K562 (cell line): ENCODE measurements around the gene ACYP2. TPM values are rescaled to one million over a fixed set of nuclear protein-coding genes. Genes with fewer than 3 reads are reported as not detected.

Experiments used
- ATAC-seq: fragments of 200-7000 bp; cut with Tn5 transposase; 3 replicates; pipeline ENCODE4 v1.9.1; 2020; ENCODE audit warnings: moderate library complexity
- BruUV-seq: library from RNA; stranded (reverse); fragments of 400-500 nt; replicated peaks from 2 replicates; lab custom pipeline; 2021; lab: Mats Ljungman, UMichigan
- CTCF ChIA-PET: fragments of 300-600 bp; formaldehyde crosslinking; extraction: SDS; loops from one replicate; lab custom pipeline; 2021; ENCODE audit warnings: low intra/inter-chr PET ratio; lab: Yijun Ruan, JAX
- POLR2A ChIA-PET: fragments of 300-600, 350-650 bp; sonication (Branson Sonifier 250); formaldehyde crosslinking; extraction: SDS; loops from one replicate; lab custom pipeline; 2021; ENCODE audit warnings: antibody characterized with exemption, inconsistent platforms; lab: Yijun Ruan, JAX
- DNase-seq, 4 experiments: peaks; one replicate each; pipeline versions ENCODE4 v3.0.0 to v3.0.0-alpha.2; 2011 to 2018; ENCODE audit warnings: low spot score in 3 of 4, mixed read lengths in 3 of 4; ENCODE audit errors: extremely low read depth in 1 of 4
- FAIRE-seq: peaks from 2 replicates; lab custom pipeline; 2011; peaks lifted over from hg19 to GRCh38; lab: Jason Lieb, UNC
- H2AFZ ChIP-seq: 2 replicates; pipeline ENCODE4 v1.6.0; 2011; ENCODE audit warnings: low read depth, low read length, control low read depth, inconsistent platforms
- H3K27ac ChIP-seq: fragments of 200-600 bp; 3 replicates; pipeline ENCODE4 v1.8.0; 2011; ENCODE audit warnings: low read depth, mild to moderate bottlenecking, control low read depth, inconsistent platforms, low read length, moderate library complexity, mixed read lengths; ENCODE audit errors: extremely low read depth
- H3K27me3 ChIP-seq, 2 experiments: fragments of 300-600 bp in 1 of 2; 2 replicates in 1 of 2; 3 replicates in 1 of 2; pipeline versions ENCODE4 v1.6.0 to v1.8.0; 2011; ENCODE audit warnings: inconsistent platforms in 2 of 2, low read length in 2 of 2, mild to moderate bottlenecking in 1 of 2, mixed read lengths in 1 of 2, moderate library complexity in 1 of 2; ENCODE audit not compliant: control insufficient read depth in 2 of 2, insufficient read depth in 2 of 2
- H3K36me3 ChIP-seq: fragments of 300-600 bp; 3 replicates; pipeline ENCODE4 v1.8.0; 2011; ENCODE audit warnings: mild to moderate bottlenecking, low read length, inconsistent platforms; ENCODE audit not compliant: control insufficient read depth, insufficient read depth
- H3K4me1 ChIP-seq, 2 experiments: fragments of 200-600 bp in 1 of 2; replicated peaks in 1 of 2; 2 replicates in 1 of 2; 3 replicates in 1 of 2; pipeline versions ENCODE4 v1.5.1 to v1.8.0; 2011; ENCODE audit warnings: inconsistent platforms in 2 of 2, low read length in 2 of 2, mild to moderate bottlenecking in 1 of 2, mixed read lengths in 1 of 2, moderate library complexity in 1 of 2; ENCODE audit not compliant: control insufficient read depth in 2 of 2, insufficient read depth in 2 of 2
- H3K4me2 ChIP-seq: 2 replicates; pipeline ENCODE4 v1.6.1; 2011; ENCODE audit warnings: low read length, control low read depth, inconsistent platforms, mixed read lengths; ENCODE audit not compliant: insufficient read depth
- H3K4me3 ChIP-seq: fragments of 200-600 bp; sonication (generic), shearing (Covaris generic); 2 replicates; pipeline ENCODE4 v1.5.1; 2016; ENCODE audit warnings: control low read depth, inconsistent platforms
- H3K79me2 ChIP-seq: fragments of 200-600 bp; 3 replicates; pipeline ENCODE4 v1.8.0; 2011; ENCODE audit warnings: low read length, inconsistent platforms; ENCODE audit not compliant: control insufficient read depth, insufficient read depth
- H3K9ac ChIP-seq, 2 experiments: 2 replicates each; pipeline versions ENCODE4 v1.6.0 to v1.6.1; 2011; ENCODE audit warnings: low read depth in 2 of 2, low read length in 2 of 2, control low read depth in 1 of 2, inconsistent platforms in 1 of 2, mild to moderate bottlenecking in 1 of 2, mixed read lengths in 1 of 2; ENCODE audit not compliant: insufficient read depth in 1 of 2
- H3K9me1 ChIP-seq: one replicate; pipeline ENCODE4 v1.6.0; 2011; ENCODE audit warnings: inconsistent platforms, mild to moderate bottlenecking, low read length, moderate library complexity; ENCODE audit not compliant: control insufficient read depth, insufficient read depth
- H3K9me3 ChIP-seq: replicated peaks from 2 replicates; pipeline ENCODE4 v1.5.1; 2011; ENCODE audit warnings: low read depth, low read length, inconsistent platforms; ENCODE audit not compliant: control insufficient read depth, insufficient read depth
- H4K20me1 ChIP-seq: replicated peaks from 2 replicates; pipeline ENCODE4 v1.6.1; 2011; ENCODE audit warnings: low read length, inconsistent platforms, mixed read lengths; ENCODE audit not compliant: control insufficient read depth, insufficient read depth
- DEAF1 ChIP-seq: fragments of 450-650 bp; formaldehyde crosslinking; IDR thresholded peaks from 2 replicates; pipeline ENCODE4 v1.4.0; 2020; ENCODE audit warnings: mild to moderate bottlenecking, moderate library complexity
- EHMT2 ChIP-seq: fragments of 450-650 bp; IDR thresholded peaks from 2 replicates; pipeline ENCODE4 v1.6.1; 2018; ENCODE audit warnings: antibody characterized with exemption
- ELF4 ChIP-seq: fragments of 450-650 bp; formaldehyde crosslinking; IDR thresholded peaks from 2 replicates; pipeline ENCODE4 v1.4.0; 2022; ENCODE audit warnings: missing genetic modification characterization
- ETS2 ChIP-seq: IDR thresholded peaks from 2 replicates; pipeline ENCODE4 v1.6.1; 2016; ENCODE audit warnings: borderline replicate concordance, missing genetic modification characterization, mild to moderate bottlenecking, moderate library complexity, missing compliant biosample characterization; ENCODE audit not compliant: poor library complexity, severe bottlenecking
- FOXA1 ChIP-seq: fragments of 450-650 bp; IDR thresholded peaks from 2 replicates; pipeline ENCODE4 v1.6.1; 2016; ENCODE audit warnings: mild to moderate bottlenecking, borderline replicate concordance
- HIVEP1 ChIP-seq: fragments of 250-450 bp; sonication (Bioruptor Pico); IDR thresholded peaks from 2 replicates; pipeline ENCODE4 v1.4.0; 2020; ENCODE audit warnings: mild to moderate bottlenecking
- KLF6 ChIP-seq: fragments of 250-450 bp; sonication (Bioruptor Pico); IDR thresholded peaks from 2 replicates; pipeline ENCODE4 v1.4.0; 2020; ENCODE audit warnings: mild to moderate bottlenecking, moderate library complexity, borderline replicate concordance
- NR2C2 ChIP-seq, 2 experiments: fragments of 200-800 bp in 1 of 2; sonication (Bioruptor generic) in 1 of 2; sonication (generic) in 1 of 2; formaldehyde crosslinking in 1 of 2; IDR thresholded peaks; 2 replicates each; pipeline versions ENCODE4 v1.6.1 to v1.8.0; 2016 to 2022; ENCODE audit warnings: mild to moderate bottlenecking in 1 of 2, missing compliant biosample characterization in 1 of 2, missing genetic modification characterization in 1 of 2, missing genetic modification reagents in 1 of 2
- RAD21 ChIP-seq, 2 experiments: fragments of 250-450 bp in 1 of 2; fragments of 450-650 bp in 1 of 2; sonication (Bioruptor Pico) in 1 of 2; formaldehyde crosslinking in 1 of 2; IDR thresholded peaks in 1 of 2; conservative IDR thresholded peaks in 1 of 2; 2 replicates each; pipeline versions ENCODE4 v1.4.0 to v1.8.0; 2020 to 2022; ENCODE audit warnings: mild to moderate bottlenecking in 2 of 2, moderate library complexity in 1 of 2
- SNIP1 ChIP-seq: fragments of 450-650 bp; IDR thresholded peaks from 2 replicates; pipeline ENCODE4 v1.7.1; 2017; ENCODE audit warnings: low read depth, mild to moderate bottlenecking
- TAF15 ChIP-seq: fragments of 200-400 bp; formaldehyde crosslinking; IDR thresholded peaks from 2 replicates; pipeline ENCODE4 v1.6.1; 2017; ENCODE audit warnings: mild to moderate bottlenecking, low read depth, low read length, moderate library complexity
- TCF7 ChIP-seq: sonication (generic); IDR thresholded peaks from 2 replicates; pipeline ENCODE4 v1.6.1; 2016; ENCODE audit warnings: antibody characterized with exemption, borderline replicate concordance
- TFE3 ChIP-seq: fragments of 450-650 bp; formaldehyde crosslinking; IDR thresholded peaks from 2 replicates; pipeline ENCODE4 v1.4.0; 2020; ENCODE audit warnings: mild to moderate bottlenecking, mixed read lengths
- XRCC4 ChIP-seq: IDR thresholded peaks from one replicate; pipeline ENCODE4 v1.6.1; 2011; ENCODE audit not compliant: insufficient read depth, insufficient read length; ENCODE audit errors: extremely low read depth
- ZBTB7A ChIP-seq: IDR thresholded peaks from 2 replicates; pipeline ENCODE4 v1.6.1; 2011; ENCODE audit warnings: low read depth, mild to moderate bottlenecking, low read length, moderate library complexity, borderline replicate concordance; ENCODE audit not compliant: control insufficient read depth
- ZNF197 ChIP-seq: fragments of 200-800 bp; sonication (Bioruptor generic); IDR thresholded peaks from 2 replicates; pipeline ENCODE4 v1.6.1; 2016; ENCODE audit warnings: low read depth, missing genetic modification characterization, missing compliant biosample characterization
- WGBS: fragments of 100-300 bp; shearing (Covaris generic); methylation state at CpG from one replicate; pipeline ENCODE4 v1.1.6; 2016; ENCODE audit warnings: low coverage, mixed read lengths; ENCODE audit not compliant: insufficient coverage; ENCODE audit errors: missing lambda C conversion rate; 5-methylcytosine and 5-hydroxymethylcytosine counted together
- in situ Hi-C: fragments of 300-500 bp; cut with MboI; formaldehyde crosslinking; loops from 4 replicates; pipeline ENCODE4 v1.15.0; 2018; ENCODE audit warnings: inconsistent platforms, mixed read lengths
- intact Hi-C: fragments of 100-400 bp; cut with micrococcal nuclease; formaldehyde crosslinking; loops from 2 replicates; pipeline ENCODE4 v1.14.2; 2022
- polyA plus RNA-seq, 8 experiments: library from polyadenylated mRNA; depleted of rRNA in 4 of 8; stranded (reverse) in 5 of 8; unstranded in 3 of 8; fragments of >200 nt; fragmentation: Nextera tagmentation in 2 of 8; fragmentation: Illumina TruSeq in 1 of 8; extraction: Ambion mirVana in 2 of 8; extraction: Trizol in 1 of 8; gene quantifications; 2 replicates each; pipeline versions ENCODE4 v1.2.1 to v1.2.3, GENCODE V29; 2011 to 2014; ENCODE audit warnings: inconsistent platforms in 1 of 8, missing spikeins in 1 of 8
- total RNA-seq, 7 experiments: library from RNA; depleted of rRNA in 6 of 7; stranded (reverse); fragments of >200 nt in 6 of 7; fragmentation: Illumina TruSeq in 2 of 7; extraction: Trizol in 2 of 7; gene quantifications; 2 replicates each; pipeline versions ENCODE4 v1.2.1 to v1.2.3, GENCODE V29; 2011 to 2021; ENCODE audit warnings: low replicate concordance in 1 of 7
- TF ChIP-seq, protein P1 (sequence below): fragments of 450-650 bp; IDR thresholded peaks from 2 replicates; pipeline ENCODE4 v1.6.1; 2016; ENCODE audit warnings: missing biosample characterization, missing genetic modification characterization

ACYP2 gene
- total and polyA plus RNA-seq, 9 of the 15 experiments (the other 6 are each of a cell fraction or from before 2014, with no cell fraction given), result 1.0 to 4.1 (median 2.0) TPM

DNA sequence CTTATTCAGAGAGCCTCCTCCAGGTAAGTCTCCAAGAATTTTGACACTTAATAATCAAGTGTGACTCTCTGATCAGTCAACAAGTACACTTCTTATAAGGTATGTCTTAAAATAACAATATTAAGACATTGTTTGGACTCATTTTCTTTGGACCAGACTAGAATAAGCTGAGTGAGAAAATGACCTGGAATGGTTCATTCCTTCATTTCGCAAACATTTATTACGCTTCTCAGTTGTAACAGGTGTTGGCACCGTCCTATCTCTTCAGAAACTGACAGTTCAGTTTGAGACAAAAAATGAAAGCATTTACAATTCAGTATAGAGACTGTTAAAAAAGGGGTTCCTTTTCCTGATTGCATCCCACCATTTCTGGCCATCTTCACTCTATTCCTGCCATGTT, 94.0 kb downstream of the ACYP2 start:
- 44% methylated on average over 3 of the region's 3 CpGs for WGBS
- no peak overlapping the region for H3K9ac ChIP-seq
- no peaks in the 10 kb centered on the region for H3K9me3 ChIP-seq
- DNase-seq (no peak), ATAC-seq (no peak), FAIRE-seq (no peak)
- intact Hi-C loops (loop anchor here (5.0 kb wide), 1 partner anchor 293 kb away; no protein-coding TSS in a partner anchor), in situ Hi-C loops (no loop called here)
- H3K4me2 ChIP-seq, result no peak overlapping the region
- ChIA-PET POLR2A (no interaction called here), CTCF (no interaction called here)
- no TSS peak for BruUV-seq
- H3K4me3 ChIP-seq, result no peak overlapping the region
- no peaks in the 10 kb centered on the region for H4K20me1 ChIP-seq
- no peaks in the 10 kb centered on the region for H3K9me1 ChIP-seq
- H3K27ac ChIP-seq, result no peak overlapping the region
- H3K4me1 ChIP-seq, result no peaks in the 10 kb centered on the region
- no peaks in the 10 kb centered on the region for H3K36me3 ChIP-seq
- TF ChIP-seq NR2C2 (CRISPR knock-in tag; IDR thresholded peaks at IDR 0.05) (no peak), NR2C2 (tag; IDR thresholded peaks at IDR 0.05) (no peak), RAD21 (CRISPR knock-in tag; conservative IDR thresholded peaks at IDR 0.05 in 1 of 2, IDR thresholded peaks at IDR 0.05 in 1 of 2) (no peak), FOXA1 (no peak), XRCC4 (no peak), SNIP1 (no peak), TFE3 (CRISPR knock-in tag) (no peak), ZBTB7A (no peak), ZNF197 (CRISPR knock-in tag) (no peak), TCF7 (no peak), ETS2 (no peak), DEAF1 (CRISPR knock-in tag) (no peak), EHMT2 (no peak), TAF15 (no peak), ELF4 (CRISPR knock-in tag) (no peak), HIVEP1 (CRISPR knock-in tag) (no peak), KLF6 (CRISPR knock-in tag) (no peak)
- TF ChIP-seq, protein P1, sequence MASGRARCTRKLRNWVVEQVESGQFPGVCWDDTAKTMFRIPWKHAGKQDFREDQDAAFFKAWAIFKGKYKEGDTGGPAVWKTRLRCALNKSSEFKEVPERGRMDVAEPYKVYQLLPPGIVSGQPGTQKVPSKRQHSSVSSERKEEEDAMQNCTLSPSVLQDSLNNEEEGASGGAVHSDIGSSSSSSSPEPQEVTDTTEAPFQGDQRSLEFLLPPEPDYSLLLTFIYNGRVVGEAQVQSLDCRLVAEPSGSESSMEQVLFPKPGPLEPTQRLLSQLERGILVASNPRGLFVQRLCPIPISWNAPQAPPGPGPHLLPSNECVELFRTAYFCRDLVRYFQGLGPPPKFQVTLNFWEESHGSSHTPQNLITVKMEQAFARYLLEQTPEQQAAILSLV (tag), result no peak
- H3K79me2 ChIP-seq, result no peaks in the 10 kb centered on the region; the same call in 2 of the 3 replicates
- no peak overlapping the region for H2AFZ ChIP-seq
- H3K27me3 ChIP-seq, result no peaks in the 10 kb centered on the region
